HG02623 (cell line): ENCODE results near the gene TOGARAM2.

Source experiments
- ATAC-seq: cut with Tn5 transposase; IDR thresholded peaks from one replicate; pipeline ENCODE4 v1.9.1; 2021; ENCODE audit warnings: moderate library complexity; ENCODE audit not compliant: unreplicated experiment

TOGARAM2 gene

DNA sequence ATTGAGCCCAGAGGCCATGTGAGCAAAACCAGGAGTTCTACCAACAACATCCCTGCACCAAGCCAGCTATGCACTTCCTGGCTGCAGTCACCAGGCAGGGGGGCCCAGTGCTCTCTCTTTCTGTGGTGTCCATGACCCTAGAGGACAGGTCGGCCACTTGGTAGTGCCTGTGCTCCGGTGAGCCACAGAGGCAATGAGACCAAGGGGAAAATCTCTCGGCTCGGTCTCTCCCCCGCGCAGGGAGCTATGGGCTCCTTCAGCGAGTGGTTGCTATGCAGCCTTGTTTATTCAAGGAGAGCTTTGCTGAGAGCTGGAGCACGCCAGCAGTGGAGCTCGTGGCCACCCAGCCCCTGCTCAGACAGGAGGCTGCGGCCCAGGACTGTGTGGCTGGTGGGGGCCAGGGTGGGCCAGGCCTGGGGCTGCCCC, at the start of gene TOGARAM2:
TOGARAM2 (plus strand) TSS at position 283 of the 426 bp plus-strand sequence. CDS start 13,537 bp downstream, outside the sequence.
- no peak for ATAC-seq

DNA sequence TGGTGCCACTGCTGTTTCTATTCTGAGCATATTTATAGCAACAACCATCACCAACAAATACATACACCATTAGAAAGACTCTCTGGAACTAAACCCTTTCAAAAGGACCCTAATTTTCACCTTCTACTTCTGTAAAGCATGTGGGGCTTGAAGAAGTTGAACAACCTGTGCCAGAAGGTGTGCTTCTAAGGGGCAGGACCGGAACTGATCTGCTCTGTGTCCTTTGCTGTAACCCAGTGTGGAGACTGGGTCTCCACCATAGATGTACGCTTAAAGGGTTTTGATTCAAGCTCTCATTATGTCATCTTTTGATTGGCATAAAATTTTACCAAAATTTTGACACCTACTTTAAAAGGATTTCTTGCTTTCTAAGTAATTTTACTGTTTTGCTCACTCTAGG, 46.3 kb upstream of the TOGARAM2 start:
- ATAC-seq, result no peak

DNA sequence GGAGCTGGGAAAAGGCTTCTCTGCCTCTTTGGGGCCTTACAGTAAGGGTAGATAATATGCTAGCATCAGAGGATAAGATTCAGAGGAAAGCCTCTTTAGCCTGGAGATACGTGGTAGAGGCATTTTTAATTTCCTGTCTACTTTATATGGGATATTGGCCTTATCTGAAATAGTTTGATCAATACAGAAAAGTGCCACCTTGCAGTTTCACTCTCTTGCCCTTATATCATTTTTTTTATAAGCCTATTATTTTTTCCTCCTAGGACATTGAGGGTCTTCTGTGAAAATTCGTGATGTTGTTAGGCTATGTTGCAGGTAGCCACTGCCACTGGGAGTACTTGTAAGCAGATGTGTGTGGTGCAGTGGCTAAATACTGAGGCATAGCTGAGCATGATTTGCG, 40.1 kb upstream of the TOGARAM2 start:
- ATAC-seq, result no peak

DNA sequence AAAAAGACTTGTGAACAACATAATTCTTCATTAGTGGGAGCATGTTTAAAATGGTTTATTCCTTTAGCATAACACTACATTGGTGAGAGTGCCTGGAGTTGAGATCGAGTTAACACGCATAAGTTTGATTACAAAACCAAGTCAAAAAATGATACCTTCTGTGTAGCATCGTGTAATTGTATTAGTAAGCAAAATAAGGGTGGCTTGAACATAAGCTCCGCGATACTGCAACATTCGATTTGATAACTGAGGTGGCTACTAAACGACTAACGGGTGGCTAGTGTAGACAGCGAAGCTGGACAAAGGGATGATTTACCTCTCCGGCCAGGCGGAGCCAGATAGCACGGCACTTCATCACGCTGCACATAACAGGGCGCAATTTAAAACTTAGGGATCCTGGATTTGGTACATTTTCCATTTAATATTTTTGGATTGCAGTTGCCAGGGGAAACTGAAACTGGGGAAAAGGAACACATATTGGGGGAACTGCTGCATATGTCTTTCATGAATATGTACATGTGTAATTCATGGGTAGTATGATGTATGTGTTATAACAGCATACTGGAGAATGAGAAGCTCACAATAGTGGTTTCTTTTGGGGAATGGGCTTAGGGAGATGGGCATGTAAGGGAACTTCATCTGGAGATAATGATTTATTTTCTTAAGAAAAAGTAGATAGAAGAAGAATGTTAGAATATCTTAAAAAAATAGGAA, 36.4 kb upstream of the TOGARAM2 start:
- no peak for ATAC-seq

DNA sequence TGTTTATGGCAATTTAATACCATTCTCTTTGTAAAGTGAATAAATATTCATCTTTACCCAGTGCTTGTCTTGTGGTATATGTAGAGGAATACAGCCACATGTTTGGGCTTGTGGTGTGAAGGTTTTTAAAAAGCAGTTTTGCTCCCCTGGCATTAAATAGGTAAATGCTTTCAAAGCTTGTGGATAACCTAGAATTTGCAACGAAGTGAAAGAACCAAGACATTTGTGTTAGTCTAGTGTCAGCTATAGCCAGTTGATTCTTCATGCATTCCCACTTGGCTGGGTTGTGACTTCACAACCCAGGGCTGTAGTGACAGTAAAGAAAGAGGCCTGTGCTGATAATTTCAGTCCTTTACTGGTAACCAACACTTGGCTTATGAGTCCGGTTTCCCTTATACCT, 32.9 kb upstream of the TOGARAM2 start:
- no peak for ATAC-seq

DNA sequence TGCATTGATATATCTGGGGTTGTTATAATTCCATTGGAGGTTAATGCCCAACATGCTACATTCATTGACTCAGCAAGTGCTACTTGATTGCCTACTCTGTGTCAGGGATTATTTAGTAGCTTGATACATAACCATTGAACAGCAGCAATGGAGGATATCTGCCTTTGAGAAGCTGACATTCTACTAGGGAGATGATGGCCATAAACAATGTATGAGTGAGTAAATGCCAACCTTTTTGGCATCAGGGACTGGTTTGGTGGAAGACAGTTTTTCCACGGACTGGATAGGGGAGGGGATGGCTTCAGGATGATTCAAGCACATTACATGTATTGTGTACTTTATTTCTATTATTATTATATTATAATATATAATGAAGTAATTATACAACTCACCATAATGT, 31.9 kb upstream of the TOGARAM2 start:
- no peak for ATAC-seq

DNA sequence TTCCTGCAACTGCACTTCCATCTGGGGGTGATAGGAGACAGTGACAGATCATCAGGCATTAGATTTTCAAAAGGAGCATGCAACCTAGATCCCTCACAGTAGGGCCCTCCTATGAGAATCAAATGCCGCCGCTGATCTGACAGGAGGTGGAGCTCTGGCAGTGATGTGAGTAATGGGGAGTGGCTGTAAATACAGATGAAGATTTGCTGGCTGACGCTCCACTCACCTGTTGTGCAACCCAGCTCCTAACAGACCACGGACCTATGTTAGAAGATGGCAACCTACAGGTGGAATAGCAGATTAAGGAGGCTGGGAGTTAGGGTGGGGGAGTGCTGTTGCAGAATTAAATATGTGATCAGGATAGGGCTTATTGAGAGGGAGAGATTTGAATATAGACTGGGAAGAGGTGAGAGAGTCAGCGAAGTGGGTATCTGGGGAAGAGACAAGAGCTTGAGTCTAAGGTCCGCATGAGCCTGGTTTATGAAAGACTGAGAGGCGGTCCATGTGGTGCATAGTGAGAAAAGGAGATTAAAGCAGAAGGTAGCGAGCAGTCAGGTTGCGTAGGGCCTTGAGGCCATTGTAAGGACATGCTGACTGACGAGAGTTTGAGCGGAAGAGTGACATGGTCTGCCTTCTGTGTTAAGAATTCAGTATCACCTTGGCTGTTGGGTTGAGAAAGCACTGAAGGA, 31.3 kb upstream of the TOGARAM2 start:
- ATAC-seq, result no peak

DNA sequence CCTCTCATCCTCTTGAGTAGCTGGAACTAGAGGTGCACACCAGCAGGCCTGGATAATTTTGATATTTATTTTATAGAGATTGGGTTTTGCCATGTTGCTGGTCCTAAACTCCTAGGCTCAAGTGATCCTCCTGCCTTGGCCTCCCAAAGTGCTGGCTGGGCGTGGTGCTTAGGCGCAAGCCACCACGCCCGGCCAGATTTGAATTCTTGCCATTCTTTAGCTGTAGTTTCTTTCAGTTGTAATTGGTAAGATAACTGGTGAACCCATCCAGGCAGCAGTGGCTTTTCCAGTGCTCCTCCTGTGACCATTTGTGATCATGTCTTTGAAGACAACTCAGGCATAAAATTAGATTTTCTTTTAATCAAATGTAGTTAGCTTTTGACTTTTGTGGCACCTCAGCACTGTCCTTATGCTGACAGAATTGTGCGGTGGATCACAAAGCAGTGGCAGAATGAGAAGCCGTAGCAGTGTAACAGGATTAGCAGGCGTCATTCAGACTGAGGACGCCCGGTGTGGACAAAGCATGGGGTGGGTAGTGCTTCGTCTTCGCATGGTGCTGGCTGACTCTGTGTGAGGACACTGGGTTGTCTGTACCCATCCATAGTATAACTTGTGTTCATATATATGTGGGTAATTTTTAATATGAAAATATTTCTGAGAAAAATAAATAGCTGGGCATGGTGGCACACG, 30.0 kb upstream of the TOGARAM2 start:
- ATAC-seq, result no peak

DNA sequence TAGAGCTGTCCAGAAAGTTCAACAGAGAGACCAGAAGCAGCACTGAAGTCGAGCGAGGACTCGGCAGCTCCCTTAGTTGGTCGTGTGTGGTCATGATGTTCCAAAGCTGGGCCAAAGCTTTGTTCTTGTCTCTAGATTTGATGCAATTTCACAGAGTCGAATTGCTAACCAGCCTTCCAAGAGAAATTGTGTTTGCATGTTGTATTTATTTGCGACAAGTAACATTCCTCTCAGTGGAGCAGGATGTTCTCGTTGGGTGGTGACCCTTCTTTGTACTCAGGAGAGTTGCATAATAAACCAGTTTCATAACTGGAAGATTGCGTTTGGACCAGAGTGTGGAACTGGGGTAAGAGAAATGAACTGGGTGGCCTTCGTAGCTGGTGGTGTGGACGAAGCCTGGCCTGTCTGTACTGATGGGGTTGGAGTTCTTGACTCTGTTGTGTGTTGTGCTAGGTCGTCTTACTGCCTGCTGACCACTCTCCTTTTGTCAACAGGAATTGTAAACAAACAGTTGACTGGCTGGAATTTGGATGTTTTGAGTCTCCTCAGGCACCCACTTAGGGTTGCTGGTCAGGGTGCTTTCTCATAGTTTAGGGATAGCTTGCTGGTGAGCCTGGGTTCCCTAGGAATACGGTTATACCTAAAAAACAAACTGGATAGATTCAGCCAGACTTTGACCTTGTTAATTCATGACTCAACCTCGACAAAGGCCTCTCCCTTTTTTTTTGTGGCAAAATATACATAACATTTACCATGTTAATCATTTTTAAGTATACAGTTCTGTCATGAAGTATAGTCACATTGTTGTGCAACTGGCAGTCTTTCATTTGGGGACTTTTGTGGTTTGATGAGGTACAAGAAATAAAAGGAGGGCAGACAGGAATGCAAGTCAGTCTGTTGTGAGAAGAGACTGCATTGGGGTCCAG, 28.9 kb upstream of the TOGARAM2 start:
- no peak for ATAC-seq

DNA sequence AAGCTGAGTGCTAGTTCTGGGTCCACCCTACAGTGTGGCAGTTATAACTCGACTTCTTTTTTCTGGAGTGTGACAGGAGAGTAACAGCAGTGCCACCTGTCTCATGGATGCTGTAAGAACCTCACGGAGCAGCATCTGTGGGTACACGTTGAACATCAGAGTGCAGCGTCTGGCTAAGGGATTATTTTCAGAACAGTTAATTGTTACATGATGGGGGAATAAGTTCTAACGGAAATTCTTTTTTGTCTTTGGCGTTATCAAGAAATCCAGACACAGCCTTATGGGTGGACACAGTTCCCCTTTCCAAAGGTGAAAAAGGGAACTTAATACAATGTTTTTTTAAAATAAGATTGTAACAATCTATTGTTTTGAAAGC, 28.3 kb upstream of the TOGARAM2 start:
- ATAC-seq, result no peak

DNA sequence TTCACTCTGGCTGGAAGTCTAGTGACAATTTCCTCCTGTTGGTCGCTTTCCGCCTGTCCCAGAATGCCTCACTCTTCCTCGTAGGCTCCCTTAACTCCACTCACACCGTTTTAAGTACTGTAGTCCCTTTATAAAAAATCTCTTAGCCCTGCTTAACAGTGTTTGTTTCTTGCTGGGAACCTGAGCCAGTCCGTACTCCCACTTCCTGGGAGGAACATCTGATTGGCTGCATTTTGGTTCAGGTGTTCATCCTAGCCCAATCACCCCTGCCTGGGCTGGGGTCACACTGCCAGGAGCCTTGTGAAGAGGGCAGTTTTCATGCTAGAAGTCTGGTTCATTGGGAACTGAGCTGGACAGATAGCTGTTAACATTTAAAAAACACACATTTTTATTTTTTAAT, 25.6 kb upstream of the TOGARAM2 start:
- ATAC-seq, result no peak

DNA sequence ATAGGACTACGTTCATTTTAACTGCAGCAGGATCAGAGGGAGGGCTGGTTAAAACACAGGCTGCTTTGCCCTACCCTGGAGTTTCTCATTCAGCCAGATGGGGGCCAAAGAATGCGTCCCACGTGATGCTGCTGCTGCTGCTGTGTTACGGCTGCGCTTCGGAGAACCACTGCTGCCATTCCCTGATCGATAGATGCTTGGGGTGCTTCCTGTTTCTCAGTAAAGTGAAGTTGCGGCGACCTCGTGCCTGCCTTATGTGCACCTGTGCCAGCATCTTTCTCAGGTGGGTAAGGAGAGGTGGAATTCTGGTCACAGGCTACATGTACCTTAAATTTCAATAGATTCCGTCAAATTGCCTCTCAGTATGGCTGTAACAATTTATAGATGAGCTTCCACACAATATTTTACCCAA, 24.7 kb upstream of the TOGARAM2 start:
- ATAC-seq, result no peak

DNA sequence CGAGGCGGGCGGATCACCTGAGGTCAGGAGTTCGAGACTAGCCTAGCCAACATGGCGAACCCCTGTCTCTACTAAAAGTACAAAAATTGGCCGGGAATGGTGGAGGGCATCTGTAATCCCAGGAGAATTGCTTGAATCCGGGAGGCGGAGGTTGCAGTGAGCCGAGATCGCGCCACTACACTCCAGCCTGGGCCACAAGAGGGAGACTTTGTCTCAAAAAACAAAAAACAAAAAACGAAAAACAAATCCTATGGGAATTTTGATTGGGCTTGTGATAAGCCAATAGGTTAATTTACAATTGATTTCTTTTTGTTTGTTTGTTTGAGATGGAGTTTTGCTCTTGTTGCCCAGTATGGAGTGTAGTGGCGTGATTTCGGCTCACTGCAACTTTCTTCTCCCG, 24.2 kb upstream of the TOGARAM2 start:
- no peak for ATAC-seq

DNA sequence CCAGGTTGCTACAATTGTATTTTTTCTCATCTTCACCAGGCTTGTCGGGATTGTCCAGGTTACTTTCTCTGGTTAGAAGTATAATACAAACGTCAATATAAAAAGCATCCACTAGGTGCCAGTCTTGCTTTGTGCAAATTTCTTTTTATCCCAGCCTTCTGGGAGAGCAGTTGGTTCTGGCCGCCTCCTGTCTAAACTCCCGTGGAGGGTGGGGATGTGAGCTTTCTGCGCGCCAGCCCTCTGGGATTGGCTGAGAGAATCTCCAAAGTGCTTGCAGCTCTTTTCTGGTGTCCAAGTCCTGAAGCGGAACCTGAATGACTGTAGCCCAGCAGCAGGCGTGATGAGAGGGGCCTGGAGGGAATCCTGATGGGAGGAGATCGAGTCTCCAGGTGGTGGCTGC, 22.4 kb upstream of the TOGARAM2 start:
- ATAC-seq, result no peak

DNA sequence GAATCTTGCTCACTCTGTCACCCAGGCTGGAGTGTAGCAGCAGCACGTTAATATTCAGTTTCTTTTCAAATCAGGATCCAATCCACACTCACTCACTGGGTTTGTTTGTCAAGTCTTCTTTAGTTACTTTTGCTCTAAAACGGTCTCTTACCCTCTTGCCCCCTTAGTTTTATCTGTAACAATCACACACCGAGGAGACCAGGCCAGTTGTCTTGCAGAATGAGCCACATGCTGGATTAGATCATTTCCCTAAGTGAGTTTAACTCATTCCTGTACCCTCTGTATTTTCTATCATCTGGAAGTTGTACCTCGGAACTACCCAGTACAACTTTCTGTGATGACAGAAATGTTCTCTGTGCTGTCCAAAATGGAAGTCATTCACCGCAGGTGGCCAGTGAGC, 20.7 kb upstream of the TOGARAM2 start:
- ATAC-seq, result no peak

DNA sequence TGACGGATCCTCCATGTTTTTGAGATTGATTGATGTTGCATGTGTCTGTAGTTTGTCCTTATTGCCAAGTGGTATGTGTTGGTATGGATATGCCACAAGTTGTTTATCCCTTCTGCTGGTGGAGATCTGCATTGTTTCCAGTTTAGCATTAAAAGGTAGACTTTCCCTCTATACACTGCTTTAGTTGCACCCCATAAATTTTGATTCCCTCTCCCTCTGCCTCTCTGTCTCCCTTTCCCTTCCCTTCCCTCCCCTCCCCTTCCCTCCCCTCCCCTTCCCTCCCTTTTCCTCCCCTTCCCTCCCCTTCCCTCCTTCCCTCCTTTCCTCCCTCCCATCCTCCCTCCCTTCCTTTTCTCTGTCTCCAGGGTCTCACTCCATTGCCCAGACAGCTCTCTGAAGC, 18.6 kb upstream of the TOGARAM2 start:
- ATAC-seq, result no peak

DNA sequence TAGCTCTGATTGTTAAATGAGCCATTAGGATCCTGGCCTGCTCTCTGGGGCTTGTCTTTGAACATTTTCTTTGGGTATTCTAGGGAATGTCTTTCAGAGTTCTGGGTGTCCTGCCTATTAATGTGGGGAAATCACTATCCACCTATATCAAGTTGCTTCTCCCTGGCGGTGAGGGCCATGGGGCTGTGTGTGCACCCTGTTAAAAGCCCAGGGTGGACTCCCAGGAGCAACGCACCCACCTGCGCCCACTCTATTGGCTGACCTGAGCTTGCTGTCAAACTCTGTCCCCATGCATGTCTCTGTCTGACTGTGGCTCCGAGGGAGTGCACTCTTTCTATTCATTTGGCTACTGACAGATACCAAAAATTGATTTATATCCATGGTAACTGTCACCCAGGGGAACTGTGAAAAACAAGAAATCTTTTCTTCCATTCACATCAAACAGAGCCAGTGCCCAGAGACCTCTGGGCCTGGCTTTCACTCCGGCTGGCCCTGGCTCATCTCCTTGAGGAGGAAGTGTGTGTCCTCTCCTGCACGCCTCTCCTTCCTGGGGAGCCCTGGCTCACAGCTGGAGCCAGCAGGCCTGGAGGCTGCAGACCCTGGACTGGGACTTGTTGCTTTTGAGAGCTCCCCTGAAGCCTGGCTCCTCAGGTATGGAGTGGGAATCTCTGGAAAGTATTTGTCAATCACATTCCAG, 10.5 kb upstream of the TOGARAM2 start:
- ATAC-seq, result no peak

DNA sequence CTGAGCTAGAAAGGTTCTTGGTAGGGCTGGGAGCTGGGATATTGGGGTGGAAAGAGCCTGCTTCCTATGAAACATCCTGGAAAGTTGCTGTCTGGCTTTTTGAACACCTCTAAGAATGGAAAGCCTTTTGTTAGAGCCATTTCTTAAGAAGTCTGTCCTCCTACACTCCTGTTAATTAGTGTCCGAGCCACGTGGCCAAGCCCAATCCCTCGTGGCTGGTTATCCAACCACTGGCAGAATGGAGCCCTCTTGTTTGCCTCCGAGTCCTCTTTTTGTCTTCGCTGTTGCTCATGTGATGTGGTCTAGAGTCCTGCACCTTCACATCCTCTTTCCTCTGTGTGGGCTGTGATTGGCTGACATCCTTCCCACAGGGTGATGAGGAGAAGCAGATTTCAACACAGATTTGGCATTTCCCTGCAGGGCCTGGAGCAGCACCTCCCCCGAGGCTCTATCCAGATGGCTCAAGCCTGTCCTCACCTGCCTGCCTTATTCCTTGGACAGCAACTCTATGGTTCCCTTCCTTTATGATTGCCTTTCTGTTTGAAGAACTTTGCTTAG, 8.2 kb upstream of the TOGARAM2 start:
- no peak for ATAC-seq

DNA sequence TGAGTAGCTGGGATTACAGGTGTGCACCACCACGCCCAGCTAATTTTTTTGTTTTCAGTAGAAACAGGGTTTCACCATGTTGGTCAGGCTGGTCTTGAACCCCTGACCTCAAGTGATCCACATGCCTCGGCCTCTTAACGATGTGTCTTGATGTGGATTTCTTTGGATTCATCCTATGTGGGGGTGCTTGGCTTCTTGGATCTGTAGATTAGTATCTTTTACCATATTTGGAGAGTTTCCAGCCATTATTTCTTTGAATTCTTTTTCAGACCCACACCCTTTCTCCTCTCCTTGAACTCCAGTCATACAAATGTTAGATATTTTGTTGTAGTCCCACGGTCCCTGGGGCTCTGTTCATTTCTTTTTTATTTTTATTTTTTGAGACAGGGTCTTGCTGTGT, 6.8 kb upstream of the TOGARAM2 start:
- no peak for ATAC-seq

DNA sequence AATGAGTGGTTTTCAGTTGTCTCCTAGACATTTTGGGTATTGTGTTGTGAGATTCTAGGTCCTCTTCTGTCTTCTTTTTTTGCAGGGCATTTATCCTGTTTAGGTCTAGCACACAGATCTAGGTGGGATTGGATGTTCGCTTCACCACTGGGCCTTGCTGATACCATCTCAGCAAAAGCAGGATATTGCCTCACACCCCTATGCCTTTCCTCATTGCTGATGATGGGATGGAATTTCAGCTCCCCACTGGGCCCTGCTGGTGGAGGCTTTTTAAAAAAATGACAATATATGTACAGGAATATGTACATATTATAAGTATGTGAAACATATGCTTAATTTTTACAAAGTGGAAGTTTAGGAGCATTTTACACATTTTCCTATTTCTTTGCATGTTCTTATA, 5.4 kb upstream of the TOGARAM2 start:
- ATAC-seq, result no peak
